ENCODE data around the gene MECP2. TPM values are rescaled to one million over a fixed set of nuclear protein-coding genes. Genes with fewer than 3 reads are reported as not detected.

The MECP2 gene
- total RNA-seq, 4 donors from 2014 or later, result 47.7 to 93.3 (median 61.1) TPM

- no peak for TF ChIP-seq CTCF (IDR thresholded peaks at IDR 0.05)
- TF ChIP-seq POLR2A (IDR thresholded peaks at IDR 0.05), result no peak
- Histone ChIP-seq H3K27ac (peak overlapping the region in 1 of 3 donors; percentile 2), H3K4me1 (peaks cover 12 to 14% of the 10 kb centered on the region in 2 donors), H3K9me3 (no peaks in the 10 kb centered on the region), H3K4me3 (replicated peaks in 1 of 3) (no peak overlapping the region), H3K27me3 (no peaks in the 10 kb centered on the region), H3K36me3 (no peaks in the 10 kb centered on the region)
- 40 to 65% methylated on average over 3 of the region's 3 CpGs for WGBS, 2 donors
- intact Hi-C loops (cut with DNase I), result no loop called here
- DNase-seq, result no peak
Measured at GRCh38 chrX:154074199-154074598, 23.3 kb downstream of the MECP2 start.

- no peak overlapping the region for H3K4me3 ChIP-seq (replicated peaks in 1 of 3)
- H3K4me1 ChIP-seq, result peaks cover 12 to 14% of the 10 kb centered on the region in 2 donors
- H3K9me3 ChIP-seq, result no peaks in the 10 kb centered on the region
- no peaks in the 10 kb centered on the region for H3K27me3 ChIP-seq
- no peak for TF ChIP-seq POLR2A (IDR thresholded peaks at IDR 0.05)
- no peak for TF ChIP-seq CTCF (IDR thresholded peaks at IDR 0.05)
- no peak for DNase-seq
- no peak overlapping the region for H3K27ac ChIP-seq
- H3K36me3 ChIP-seq, result no peaks in the 10 kb centered on the region
- intact Hi-C loops (cut with DNase I), result no loop called here
- WGBS, 2 donors, result 83 to 90% methylated on average over 1 of the region's 1 CpG
Measured at GRCh38 chrX:154072192-154072591, 25.3 kb downstream of the MECP2 start.

- H3K27ac ChIP-seq, result no peak overlapping the region
- no peaks in the 10 kb centered on the region for H3K27me3 ChIP-seq
- DNase-seq, result no peak
- H3K4me1 ChIP-seq, result peaks cover 1 to 11% of the 10 kb centered on the region in 2 donors
- intact Hi-C loops (cut with DNase I), result no loop called here
- H3K4me3 ChIP-seq (replicated peaks in 1 of 3), result no peak overlapping the region
- 94 to 96% methylated on average over 3 of the region's 3 CpGs for WGBS, 2 donors
- H3K9me3 ChIP-seq, result no peaks in the 10 kb centered on the region
- no peaks in the 10 kb centered on the region for H3K36me3 ChIP-seq
- TF ChIP-seq POLR2A (IDR thresholded peaks at IDR 0.05) (no peak), CTCF (IDR thresholded peaks at IDR 0.05) (no peak)
Measured at GRCh38 chrX:154068560-154068959, 29.0 kb downstream of the MECP2 start.

- Histone ChIP-seq H3K27ac (peak overlapping the region in 1 of 3 donors; percentile 10), H3K4me1 (peaks cover 14 to 27% of the 10 kb centered on the region in 2 donors), H3K9me3 (no peaks in the 10 kb centered on the region), H3K4me3 (replicated peaks in 1 of 3) (no peak overlapping the region), H3K27me3 (no peaks in the 10 kb centered on the region), H3K36me3 (no peaks in the 10 kb centered on the region)
- intact Hi-C loops (cut with DNase I), result no loop called here
- TF ChIP-seq POLR2A (IDR thresholded peaks at IDR 0.05), result no peak
- no peak for TF ChIP-seq CTCF (IDR thresholded peaks at IDR 0.05)
- DNase-seq, result peak; percentile 55 to 60
- 36 to 57% methylated on average over 3 to 9 of the region's 9 CpGs for WGBS, 2 donors
Measured at GRCh38 chrX:154064637-154065435, 32.7 kb downstream of the MECP2 start.

- DNase-seq, result no peak
- Histone ChIP-seq H3K27ac (no peak overlapping the region), H3K4me1 (peaks cover 27 to 41% of the 10 kb centered on the region in 2 donors), H3K4me3 (replicated peaks in 1 of 3) (no peak overlapping the region), H3K9me3 (no peaks in the 10 kb centered on the region), H3K27me3 (no peaks in the 10 kb centered on the region), H3K36me3 (no peaks in the 10 kb centered on the region)
- no peak for TF ChIP-seq CTCF (IDR thresholded peaks at IDR 0.05)
- no peak for TF ChIP-seq POLR2A (IDR thresholded peaks at IDR 0.05)
- WGBS, 2 donors, result 56 to 63% methylated on average over 3 of the region's 4 CpGs
- intact Hi-C loops (cut with DNase I), result no loop called here
Measured at GRCh38 chrX:154063234-154063633, 34.3 kb downstream of the MECP2 start.

Measured in thyroid gland (tissue), 4 donors.